ENCODE measurements around the gene MYF5. TPM values are rescaled to one million over a fixed set of nuclear protein-coding genes. Genes with fewer than 3 reads are reported as not detected.

The MYF5 gene
- total and polyA plus RNA-seq, 5 donors from 2014 or later, result not detected

GRCh38 chr12:80752464-80752863, 35.8 kb downstream of the MYF5 start:
- Histone ChIP-seq H3K9me3 (ENCODE audit: control insufficient read depth in 2 of 2, low read length in 2 of 2) (no peaks in the 10 kb centered on the region), H3K27me3 (ENCODE audit: control insufficient read depth, insufficient read depth, low read length) (no peaks in the 10 kb centered on the region), H3K4me1 (ENCODE audit: control insufficient read depth, insufficient read depth, low read length, poor library complexity, severe bottlenecking) (no peaks in the 10 kb centered on the region), H3K36me3 (ENCODE audit: control insufficient read depth, insufficient read depth, low read length) (no peaks in the 10 kb centered on the region), H3K4me3 (ENCODE audit: low read depth, low read length) (no peak overlapping the region), H3K27ac (ENCODE audit: insufficient read depth, low read length, poor library complexity, severe bottlenecking) (no peak overlapping the region)
- Mint-ChIP-seq H3K9me3 (peaks cover 0 to 17% (median 6%) of the 10 kb centered on the region in 7 donors), H3K36me3 (no peaks in the 10 kb centered on the region), H3K27me3 (no peaks in the 10 kb centered on the region), H3K27ac (no peak overlapping the region), H3K4me1 (no peaks in the 10 kb centered on the region), H3K4me3 (no peak overlapping the region)
- DNase-seq, result no peak
- no peak for ATAC-seq (ENCODE audit: low read depth in 2 of 2)

GRCh38 chr12:80754274-80754673, 37.6 kb downstream of the MYF5 start:
- no peaks in the 10 kb centered on the region for H3K27me3 Mint-ChIP-seq
- H3K27ac ChIP-seq (ENCODE audit: insufficient read depth, low read length, poor library complexity, severe bottlenecking), result no peak overlapping the region
- H3K9me3 Mint-ChIP-seq, result peaks cover 0 to 20% (median 6%) of the 10 kb centered on the region in 7 donors
- no peak overlapping the region for H3K4me3 ChIP-seq (ENCODE audit: low read depth, low read length)
- no peak overlapping the region for H3K27ac Mint-ChIP-seq
- H3K4me3 Mint-ChIP-seq, result no peak overlapping the region
- H3K4me1 ChIP-seq (ENCODE audit: control insufficient read depth, insufficient read depth, low read length, poor library complexity, severe bottlenecking), result no peaks in the 10 kb centered on the region
- no peaks in the 10 kb centered on the region for H3K4me1 Mint-ChIP-seq
- H3K27me3 ChIP-seq (ENCODE audit: control insufficient read depth, insufficient read depth, low read length), result no peaks in the 10 kb centered on the region
- no peaks in the 10 kb centered on the region for H3K36me3 ChIP-seq (ENCODE audit: control insufficient read depth, insufficient read depth, low read length)
- ATAC-seq (ENCODE audit: low read depth in 2 of 2) (no peak), DNase-seq (no peak)
- H3K9me3 ChIP-seq (ENCODE audit: control insufficient read depth in 2 of 2, low read length in 2 of 2), result no peaks in the 10 kb centered on the region
- no peaks in the 10 kb centered on the region for H3K36me3 Mint-ChIP-seq

GRCh38 chr12:80756875-80757274, 40.2 kb downstream of the MYF5 start:
- peaks cover 0 to 12% (median 6%) of the 10 kb centered on the region in 7 donors for H3K9me3 Mint-ChIP-seq
- no peak for DNase-seq
- Histone ChIP-seq H3K36me3 (ENCODE audit: control insufficient read depth, insufficient read depth, low read length) (no peaks in the 10 kb centered on the region), H3K4me1 (ENCODE audit: control insufficient read depth, insufficient read depth, low read length, poor library complexity, severe bottlenecking) (no peaks in the 10 kb centered on the region), H3K27ac (ENCODE audit: insufficient read depth, low read length, poor library complexity, severe bottlenecking) (no peak overlapping the region), H3K4me3 (ENCODE audit: low read depth, low read length) (no peak overlapping the region), H3K9me3 (ENCODE audit: control insufficient read depth in 2 of 2, low read length in 2 of 2) (no peaks in the 10 kb centered on the region), H3K27me3 (ENCODE audit: control insufficient read depth, insufficient read depth, low read length) (no peaks in the 10 kb centered on the region)
- no peak overlapping the region for H3K4me3 Mint-ChIP-seq
- ATAC-seq (ENCODE audit: low read depth in 2 of 2), result no peak
- no peak overlapping the region for H3K27ac Mint-ChIP-seq
- no peaks in the 10 kb centered on the region for H3K27me3 Mint-ChIP-seq
- no peaks in the 10 kb centered on the region for H3K36me3 Mint-ChIP-seq
- no peaks in the 10 kb centered on the region for H3K4me1 Mint-ChIP-seq

DNA sequence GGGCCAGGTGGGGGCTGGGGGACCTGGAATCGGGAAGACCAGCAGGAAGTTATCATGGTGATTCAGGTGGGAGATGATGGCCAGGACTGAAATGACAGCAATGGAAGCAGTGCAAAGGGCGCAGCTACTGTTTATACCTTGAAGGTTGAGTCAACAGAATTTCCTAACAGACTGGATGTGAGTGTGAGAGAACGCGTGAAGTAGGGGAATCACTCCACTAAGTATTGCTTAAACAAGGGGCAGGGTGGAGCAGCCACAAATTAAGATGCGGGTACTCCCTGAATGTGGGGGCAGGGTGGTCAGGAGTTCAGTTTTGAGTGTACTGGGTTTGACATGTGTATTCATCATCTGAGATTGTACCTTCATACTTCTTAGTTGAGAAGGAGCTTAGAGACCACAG, 45.1 kb downstream of the MYF5 start:
- DNase-seq (no peak), ATAC-seq (ENCODE audit: low read depth in 2 of 2) (no peak)
- no peaks in the 10 kb centered on the region for H3K36me3 ChIP-seq (ENCODE audit: control insufficient read depth, insufficient read depth, low read length)
- no peak overlapping the region for H3K4me3 ChIP-seq (ENCODE audit: low read depth, low read length)
- Mint-ChIP-seq H3K36me3 (no peaks in the 10 kb centered on the region), H3K9me3 (peaks cover 0 to 7% (median under 1%) of the 10 kb centered on the region in 7 donors), H3K4me1 (no peaks in the 10 kb centered on the region), H3K4me3 (no peak overlapping the region), H3K27ac (no peak overlapping the region), H3K27me3 (no peaks in the 10 kb centered on the region)
- H3K9me3 ChIP-seq (ENCODE audit: control insufficient read depth in 2 of 2, low read length in 2 of 2), result no peaks in the 10 kb centered on the region
- H3K27me3 ChIP-seq (ENCODE audit: control insufficient read depth, insufficient read depth, low read length), result no peaks in the 10 kb centered on the region
- H3K27ac ChIP-seq (ENCODE audit: insufficient read depth, low read length, poor library complexity, severe bottlenecking), result no peak overlapping the region
- no peaks in the 10 kb centered on the region for H3K4me1 ChIP-seq (ENCODE audit: control insufficient read depth, insufficient read depth, low read length, poor library complexity, severe bottlenecking)

GRCh38 chr12:80763874-80764273, 47.2 kb downstream of the MYF5 start:
- Mint-ChIP-seq H3K36me3 (no peaks in the 10 kb centered on the region), H3K27me3 (no peaks in the 10 kb centered on the region), H3K27ac (no peak overlapping the region), H3K4me3 (no peak overlapping the region), H3K4me1 (peaks cover 0 to 4% (median 0%) of the 10 kb centered on the region in 4 donors), H3K9me3 (peaks cover 0 to 7% (median 2%) of the 10 kb centered on the region in 7 donors)
- no peaks in the 10 kb centered on the region for H3K9me3 ChIP-seq (ENCODE audit: control insufficient read depth in 2 of 2, low read length in 2 of 2)
- H3K36me3 ChIP-seq (ENCODE audit: control insufficient read depth, insufficient read depth, low read length), result no peaks in the 10 kb centered on the region
- no peak overlapping the region for H3K27ac ChIP-seq (ENCODE audit: insufficient read depth, low read length, poor library complexity, severe bottlenecking)
- ATAC-seq (ENCODE audit: low read depth in 2 of 2) (no peak), DNase-seq (peak in 1 of 3 donors; percentile 22)
- H3K4me1 ChIP-seq (ENCODE audit: control insufficient read depth, insufficient read depth, low read length, poor library complexity, severe bottlenecking), result no peaks in the 10 kb centered on the region
- no peaks in the 10 kb centered on the region for H3K27me3 ChIP-seq (ENCODE audit: control insufficient read depth, insufficient read depth, low read length)
- no peak overlapping the region for H3K4me3 ChIP-seq (ENCODE audit: low read depth, low read length)

- ATAC-seq (ENCODE audit: low read depth in 2 of 2), result no peak
- H3K4me3 Mint-ChIP-seq, result no peak overlapping the region
- H3K9me3 Mint-ChIP-seq, result peaks cover 0 to 7% (median 2%) of the 10 kb centered on the region in 7 donors
- no peak for DNase-seq
- no peaks in the 10 kb centered on the region for H3K36me3 ChIP-seq (ENCODE audit: control insufficient read depth, insufficient read depth, low read length)
- H3K4me1 ChIP-seq (ENCODE audit: control insufficient read depth, insufficient read depth, low read length, poor library complexity, severe bottlenecking), result no peaks in the 10 kb centered on the region
- H3K4me3 ChIP-seq (ENCODE audit: low read depth, low read length), result no peak overlapping the region
- no peaks in the 10 kb centered on the region for H3K27me3 ChIP-seq (ENCODE audit: control insufficient read depth, insufficient read depth, low read length)
- H3K36me3 Mint-ChIP-seq, result no peaks in the 10 kb centered on the region
- no peak overlapping the region for H3K27ac ChIP-seq (ENCODE audit: insufficient read depth, low read length, poor library complexity, severe bottlenecking)
- peaks cover 0 to 4% (median 0%) of the 10 kb centered on the region in 4 donors for H3K4me1 Mint-ChIP-seq
- H3K27me3 Mint-ChIP-seq, result no peaks in the 10 kb centered on the region
- H3K27ac Mint-ChIP-seq, result no peak overlapping the region
- no peaks in the 10 kb centered on the region for H3K9me3 ChIP-seq (ENCODE audit: control insufficient read depth in 2 of 2, low read length in 2 of 2)
These were observed 49.5 kb downstream of the MYF5 start for GRCh38 chr12:80766210-80766609.

DNA sequence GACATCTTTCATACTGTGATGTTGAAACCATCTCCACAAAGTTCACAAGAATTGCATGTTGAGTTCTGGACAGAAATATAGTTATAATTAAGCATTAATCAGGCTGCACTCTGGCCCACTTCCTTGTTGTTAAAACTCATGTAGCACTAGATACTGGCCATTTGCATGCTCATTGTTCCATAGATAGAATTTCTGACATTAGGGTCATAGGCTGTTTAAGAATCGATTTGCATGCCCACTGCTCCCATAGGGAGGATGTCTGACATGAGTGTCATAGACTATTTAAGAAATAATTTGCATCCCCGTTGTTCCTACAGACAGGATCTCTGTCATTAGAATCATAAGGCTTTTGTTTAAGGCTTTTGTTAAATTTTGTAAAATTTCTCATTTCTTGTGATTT, 50.2 kb downstream of the MYF5 start:
- H3K27me3 ChIP-seq (ENCODE audit: control insufficient read depth, insufficient read depth, low read length), result no peaks in the 10 kb centered on the region
- H3K36me3 ChIP-seq (ENCODE audit: control insufficient read depth, insufficient read depth, low read length), result no peaks in the 10 kb centered on the region
- no peaks in the 10 kb centered on the region for H3K9me3 ChIP-seq (ENCODE audit: control insufficient read depth in 2 of 2, low read length in 2 of 2)
- Mint-ChIP-seq H3K27me3 (no peaks in the 10 kb centered on the region), H3K4me3 (no peak overlapping the region), H3K27ac (no peak overlapping the region), H3K36me3 (no peaks in the 10 kb centered on the region), H3K9me3 (peaks cover 0 to 9% (median 4%) of the 10 kb centered on the region in 7 donors), H3K4me1 (peaks cover 0 to 4% (median 0%) of the 10 kb centered on the region in 4 donors)
- ATAC-seq (ENCODE audit: low read depth in 2 of 2) (no peak), DNase-seq (no peak)
- no peak overlapping the region for H3K27ac ChIP-seq (ENCODE audit: insufficient read depth, low read length, poor library complexity, severe bottlenecking)
- no peaks in the 10 kb centered on the region for H3K4me1 ChIP-seq (ENCODE audit: control insufficient read depth, insufficient read depth, low read length, poor library complexity, severe bottlenecking)
- no peak overlapping the region for H3K4me3 ChIP-seq (ENCODE audit: low read depth, low read length)

Data from CD4-positive, CD25-positive, alpha-beta regulatory T cell (primary cell).